T-helper 1 cell treated with Interleukin-12 subunit alpha and Interleukin-12 subunit beta and Interleukin-4 antibody, amounts not matched to agents 30 μg/mL and 1 μg/mL, for 36 hours (primary cell): ENCODE data around the gene RHBDF2.

ENCODE experiments used
- H3K27ac Mint-ChIP-seq: one replicate; pipeline ENCODE4 v1.8.0; 2021; ENCODE audit warnings: mild to moderate bottlenecking, mixed read lengths
- H3K27me3 Mint-ChIP-seq: one replicate; pipeline ENCODE4 v1.8.0; 2021; ENCODE audit warnings: low read depth, mixed read lengths
- H3K36me3 Mint-ChIP-seq: one replicate; pipeline ENCODE4 v1.8.0; 2021; ENCODE audit warnings: low read depth, mixed read lengths
- H3K4me1 Mint-ChIP-seq: one replicate; pipeline ENCODE4 v1.8.0; 2021; ENCODE audit warnings: low read depth, mixed read lengths
- H3K4me3 Mint-ChIP-seq: one replicate; pipeline ENCODE4 v1.8.0; 2021; ENCODE audit warnings: mild to moderate bottlenecking, moderate library complexity, mixed read lengths
- H3K9me3 Mint-ChIP-seq: one replicate; pipeline ENCODE4 v1.8.0; 2021; ENCODE audit warnings: mixed read lengths

RHBDF2 gene

DNA sequence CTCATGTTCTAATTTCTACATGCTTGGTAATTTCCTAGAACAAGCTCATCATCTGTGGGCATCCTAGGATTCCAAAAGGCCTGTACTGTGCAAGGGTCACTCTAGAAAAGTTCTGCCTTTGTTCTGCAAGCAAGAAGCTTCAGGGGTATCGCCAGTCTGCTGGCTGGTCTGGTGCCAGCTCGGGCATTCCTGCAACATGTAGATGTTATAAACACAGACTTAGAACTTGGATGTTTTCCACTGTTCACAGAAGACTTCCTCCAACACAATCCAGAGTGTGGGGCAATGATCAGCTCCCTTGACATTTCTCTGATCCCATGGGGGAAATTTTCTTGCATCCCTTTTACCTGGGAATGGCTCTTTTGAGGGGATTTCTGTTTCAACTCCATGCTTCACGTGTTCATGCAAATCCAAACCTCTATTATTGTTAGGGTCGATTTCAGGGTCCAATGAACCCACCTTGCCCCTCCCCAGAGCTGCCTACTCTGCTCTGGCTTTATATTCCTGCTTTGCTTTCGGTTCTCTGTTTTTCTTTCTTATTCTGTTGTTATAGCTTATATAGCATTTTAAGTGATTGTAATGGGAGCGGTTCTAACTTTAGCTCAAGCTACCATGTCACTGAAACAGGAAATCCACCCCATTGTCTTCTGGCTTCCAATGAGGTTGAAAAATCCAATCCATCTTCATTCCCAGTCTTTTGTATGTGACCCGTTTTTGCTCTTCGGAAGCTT is 73.6 kb downstream of the RHBDF2 start:
- H3K27ac Mint-ChIP-seq, result no peak overlapping the region

DNA sequence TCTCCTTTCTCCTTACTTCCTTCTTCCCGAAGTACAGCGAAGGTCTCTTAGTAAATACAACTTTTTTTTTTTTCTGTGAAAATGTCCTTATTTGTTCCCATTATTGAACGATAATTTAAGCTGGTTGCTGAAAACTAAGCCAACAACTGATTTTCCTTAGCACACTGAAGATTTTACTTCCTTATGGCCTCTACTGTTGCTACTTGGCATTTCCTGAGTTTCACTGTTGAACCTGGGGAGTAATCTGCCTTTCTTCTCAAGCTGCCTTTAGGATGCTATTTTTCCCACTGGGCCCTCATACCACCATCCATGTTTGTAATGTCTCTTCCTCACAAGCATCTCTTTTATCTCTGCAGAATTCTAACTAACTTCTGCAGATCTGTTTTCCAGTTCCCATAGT is 74.4 kb downstream of the RHBDF2 start:
- Mint-ChIP-seq H3K9me3 (no peaks in the 10 kb centered on the region), H3K27me3 (no peaks in the 10 kb centered on the region), H3K27ac (no peak overlapping the region), H3K36me3 (peaks cover 6% of the 10 kb centered on the region), H3K4me3 (no peak overlapping the region), H3K4me1 (peaks cover 11% of the 10 kb centered on the region)

More for the DNA sequence above, 73.6 kb downstream of the RHBDF2 start:
- H3K27me3 Mint-ChIP-seq, result no peaks in the 10 kb centered on the region
- no peaks in the 10 kb centered on the region for H3K9me3 Mint-ChIP-seq
- no peak overlapping the region for H3K4me3 Mint-ChIP-seq
- peaks cover 11% of the 10 kb centered on the region for H3K4me1 Mint-ChIP-seq
- H3K36me3 Mint-ChIP-seq, result peaks cover 5% of the 10 kb centered on the region

- Mint-ChIP-seq H3K27ac (no peak overlapping the region), H3K4me1 (peaks cover 4% of the 10 kb centered on the region), H3K27me3 (no peaks in the 10 kb centered on the region), H3K9me3 (no peaks in the 10 kb centered on the region), H3K36me3 (peaks cover 4% of the 10 kb centered on the region), H3K4me3 (no peak overlapping the region)
Observed at GRCh38 chr17:76422860-76423259, 78.4 kb downstream of the RHBDF2 start.

DNA sequence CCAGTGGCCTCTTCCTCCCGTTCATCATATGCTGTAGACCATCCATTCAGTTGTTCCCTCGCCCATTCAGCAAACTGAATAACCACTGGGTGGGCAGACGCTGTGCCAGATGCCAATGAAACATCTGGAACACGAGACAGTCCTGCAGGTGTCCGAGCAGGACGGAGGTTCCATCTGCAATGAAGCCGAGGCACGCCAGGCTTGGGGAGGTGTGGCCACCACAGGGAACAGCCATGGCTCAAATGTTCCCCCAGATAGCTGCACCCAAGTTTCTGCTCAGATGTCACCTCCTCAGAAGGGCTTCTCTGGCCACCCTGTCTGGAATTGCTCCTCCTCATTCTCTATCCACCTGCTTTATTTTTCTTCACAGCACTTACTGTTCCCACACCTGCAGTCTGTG is 78.8 kb downstream of the RHBDF2 start:
- H3K27ac Mint-ChIP-seq, result no peak overlapping the region
- H3K4me1 Mint-ChIP-seq, result peaks cover 7% of the 10 kb centered on the region
- H3K4me3 Mint-ChIP-seq, result no peak overlapping the region
- peaks cover 4% of the 10 kb centered on the region for H3K36me3 Mint-ChIP-seq
- no peaks in the 10 kb centered on the region for H3K9me3 Mint-ChIP-seq
- no peaks in the 10 kb centered on the region for H3K27me3 Mint-ChIP-seq

DNA sequence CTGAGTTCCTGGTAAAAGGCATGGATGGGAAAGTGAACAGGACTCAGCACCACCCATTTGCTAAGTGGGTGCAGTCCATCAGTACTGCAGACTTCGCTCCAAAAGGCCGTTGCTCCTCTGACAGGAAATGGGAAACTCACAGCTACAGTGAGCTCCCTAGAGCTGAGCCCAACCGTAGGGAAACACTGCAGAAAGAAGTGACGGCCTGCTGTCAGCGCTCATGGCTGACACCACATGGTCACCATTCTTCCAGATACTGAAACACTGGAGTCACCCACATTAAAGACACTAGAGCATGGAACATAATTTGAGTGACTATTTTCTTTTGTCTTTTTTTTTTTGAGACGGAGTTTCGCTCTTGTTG is 80.2 kb downstream of the RHBDF2 start:
- no peaks in the 10 kb centered on the region for H3K27me3 Mint-ChIP-seq
- peaks cover 6% of the 10 kb centered on the region for H3K4me1 Mint-ChIP-seq
- H3K4me3 Mint-ChIP-seq, result no peak overlapping the region
- H3K36me3 Mint-ChIP-seq, result peaks cover 4% of the 10 kb centered on the region
- no peaks in the 10 kb centered on the region for H3K9me3 Mint-ChIP-seq
- H3K27ac Mint-ChIP-seq, result no peak overlapping the region
